DOHH2 (cell line): ENCODE data around the gene SEC31A.

Experiments used
- EZH2phosphoT487 ChIP-seq: fragments of 200-600 bp; sonication (generic); IDR thresholded peaks from 2 replicates; pipeline ENCODE4 v1.6.1; 2017; ENCODE audit warnings: borderline replicate concordance, mild to moderate bottlenecking, antibody characterized with exemption, low read length, moderate library complexity, mixed read lengths
- TF ChIP-seq, protein P1 (sequence below): fragments of 200-600 bp; sonication (generic); IDR thresholded peaks from one replicate; pipeline ENCODE4 v1.5.1; 2014; ENCODE audit warnings: antibody characterized with exemption, mild to moderate bottlenecking, low read depth, low read length; ENCODE audit not compliant: poor library complexity, severe bottlenecking

GRCh38 chr4:82919386-82919785 is 28.4 kb upstream of the SEC31A start:
- TF ChIP-seq, protein P1, sequence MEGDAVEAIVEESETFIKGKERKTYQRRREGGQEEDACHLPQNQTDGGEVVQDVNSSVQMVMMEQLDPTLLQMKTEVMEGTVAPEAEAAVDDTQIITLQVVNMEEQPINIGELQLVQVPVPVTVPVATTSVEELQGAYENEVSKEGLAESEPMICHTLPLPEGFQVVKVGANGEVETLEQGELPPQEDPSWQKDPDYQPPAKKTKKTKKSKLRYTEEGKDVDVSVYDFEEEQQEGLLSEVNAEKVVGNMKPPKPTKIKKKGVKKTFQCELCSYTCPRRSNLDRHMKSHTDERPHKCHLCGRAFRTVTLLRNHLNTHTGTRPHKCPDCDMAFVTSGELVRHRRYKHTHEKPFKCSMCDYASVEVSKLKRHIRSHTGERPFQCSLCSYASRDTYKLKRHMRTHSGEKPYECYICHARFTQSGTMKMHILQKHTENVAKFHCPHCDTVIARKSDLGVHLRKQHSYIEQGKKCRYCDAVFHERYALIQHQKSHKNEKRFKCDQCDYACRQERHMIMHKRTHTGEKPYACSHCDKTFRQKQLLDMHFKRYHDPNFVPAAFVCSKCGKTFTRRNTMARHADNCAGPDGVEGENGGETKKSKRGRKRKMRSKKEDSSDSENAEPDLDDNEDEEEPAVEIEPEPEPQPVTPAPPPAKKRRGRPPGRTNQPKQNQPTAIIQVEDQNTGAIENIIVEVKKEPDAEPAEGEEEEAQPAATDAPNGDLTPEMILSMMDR = no peak
- no peak for TF ChIP-seq EZH2phosphoT487
